Fibroblast of the aortic adventitia (primary cell): ENCODE measurements around the gene KLHDC7A. TPM values are rescaled to one million over a fixed set of nuclear protein-coding genes. Genes with fewer than 3 reads are reported as not detected.
"Not testable (repeated sequence)": the region's sequence is repeated elsewhere in the genome, so short reads cannot be mapped to it uniquely, and the experiment has no call there.

Experiments used
- DNase-seq: peaks from one replicate; pipeline ENCODE4 v3.0.0-alpha.2; 2010; ENCODE audit warnings: low read depth
- H3K4me3 ChIP-seq: 2 replicates; pipeline ENCODE4 v1.5.1; 2011; ENCODE audit warnings: low read depth, mild to moderate bottlenecking, control low read depth, low read length, moderate library complexity
- total RNA-seq: library from RNA; depleted of rRNA; stranded (reverse); fragments of >200 nt; gene quantifications from 2 replicates; pipeline ENCODE4 v1.2.3, GENCODE V29; 2012; ENCODE audit warnings: low replicate concordance
- TF ChIP-seq, protein P1 (sequence below): IDR thresholded peaks from 2 replicates; pipeline ENCODE4 v1.5.1; 2011; ENCODE audit warnings: mild to moderate bottlenecking, low read length, control low read depth, inconsistent platforms; ENCODE audit not compliant: insufficient read depth

Gene KLHDC7A
- total RNA-seq, 1 donor, result not detected

DNA sequence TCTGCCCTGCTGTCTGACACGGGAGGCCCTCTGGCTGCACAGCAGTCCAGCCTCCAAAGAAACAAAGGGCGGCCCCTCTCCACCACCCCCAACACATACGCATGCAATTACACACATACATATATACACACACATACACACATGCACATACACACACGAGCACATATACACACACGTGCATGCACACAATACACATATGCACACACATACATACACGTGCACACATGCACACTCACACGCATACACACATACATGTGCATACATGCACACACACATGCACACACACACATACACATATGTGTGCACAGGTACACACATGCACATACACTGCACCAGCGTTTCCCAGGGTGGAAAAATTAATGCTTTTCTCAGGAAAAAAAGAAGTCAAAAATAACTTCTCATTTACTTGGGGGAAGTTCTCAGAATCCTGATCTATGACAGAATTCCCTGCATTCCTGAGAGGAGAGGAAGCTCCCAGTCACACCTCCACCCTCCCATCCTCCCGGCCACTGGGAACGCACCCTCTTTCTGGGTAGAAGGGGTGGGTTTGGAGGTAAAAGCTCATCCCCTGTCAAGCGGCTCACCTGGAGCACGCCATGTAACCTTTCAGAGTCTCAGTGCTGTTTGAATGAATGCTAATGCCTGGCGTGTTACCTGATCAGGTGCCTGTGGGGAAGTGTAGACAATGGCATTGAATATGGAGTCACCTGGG is 33.1 kb upstream of the KLHDC7A start:
- TF ChIP-seq, protein P1, sequence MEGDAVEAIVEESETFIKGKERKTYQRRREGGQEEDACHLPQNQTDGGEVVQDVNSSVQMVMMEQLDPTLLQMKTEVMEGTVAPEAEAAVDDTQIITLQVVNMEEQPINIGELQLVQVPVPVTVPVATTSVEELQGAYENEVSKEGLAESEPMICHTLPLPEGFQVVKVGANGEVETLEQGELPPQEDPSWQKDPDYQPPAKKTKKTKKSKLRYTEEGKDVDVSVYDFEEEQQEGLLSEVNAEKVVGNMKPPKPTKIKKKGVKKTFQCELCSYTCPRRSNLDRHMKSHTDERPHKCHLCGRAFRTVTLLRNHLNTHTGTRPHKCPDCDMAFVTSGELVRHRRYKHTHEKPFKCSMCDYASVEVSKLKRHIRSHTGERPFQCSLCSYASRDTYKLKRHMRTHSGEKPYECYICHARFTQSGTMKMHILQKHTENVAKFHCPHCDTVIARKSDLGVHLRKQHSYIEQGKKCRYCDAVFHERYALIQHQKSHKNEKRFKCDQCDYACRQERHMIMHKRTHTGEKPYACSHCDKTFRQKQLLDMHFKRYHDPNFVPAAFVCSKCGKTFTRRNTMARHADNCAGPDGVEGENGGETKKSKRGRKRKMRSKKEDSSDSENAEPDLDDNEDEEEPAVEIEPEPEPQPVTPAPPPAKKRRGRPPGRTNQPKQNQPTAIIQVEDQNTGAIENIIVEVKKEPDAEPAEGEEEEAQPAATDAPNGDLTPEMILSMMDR, result no peak
- no peak overlapping the region for H3K4me3 ChIP-seq
- DNase-seq, result no peak

GRCh38 chr1:18448889-18449288 is 31.8 kb upstream of the KLHDC7A start:
- TF ChIP-seq, protein P1, result no peak
- H3K4me3 ChIP-seq, result no peak overlapping the region
- no peak for DNase-seq

- no peak overlapping the region for H3K4me3 ChIP-seq
- DNase-seq, result no peak
- TF ChIP-seq, protein P1, result no peak
These were observed 28.2 kb upstream of the KLHDC7A start for GRCh38 chr1:18452550-18452949.

GRCh38 chr1:18458133-18459092 is 22.3 kb upstream of the KLHDC7A start:
- DNase-seq, result no peak
- H3K4me3 ChIP-seq, result no peak overlapping the region
- TF ChIP-seq, protein P1, result no peak

GRCh38 chr1:18461656-18462055 is 19.1 kb upstream of the KLHDC7A start:
- TF ChIP-seq, protein P1, result no peak
- H3K4me3 ChIP-seq, result no peak overlapping the region
- no peak for DNase-seq

DNA sequence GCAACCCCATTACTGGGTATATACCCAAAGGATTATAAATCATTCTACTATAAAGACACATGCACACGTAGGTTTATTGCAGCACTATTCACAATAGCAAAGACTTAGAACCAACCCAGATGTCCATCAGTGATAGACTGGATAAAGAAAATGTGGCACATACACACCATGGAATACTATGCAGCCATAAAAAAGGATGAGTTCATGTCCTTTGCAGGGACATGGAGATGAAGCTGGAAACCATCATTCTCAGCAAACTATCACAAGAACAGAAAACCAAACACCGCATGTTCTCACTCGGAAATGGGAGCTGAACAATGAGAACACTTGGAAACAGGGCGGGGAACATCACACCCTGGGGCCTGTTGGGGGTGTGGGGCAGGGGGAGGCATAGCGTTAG is 18.2 kb upstream of the KLHDC7A start:
- H3K4me3 ChIP-seq, DNase-seq: not testable (repeated sequence)

DNA sequence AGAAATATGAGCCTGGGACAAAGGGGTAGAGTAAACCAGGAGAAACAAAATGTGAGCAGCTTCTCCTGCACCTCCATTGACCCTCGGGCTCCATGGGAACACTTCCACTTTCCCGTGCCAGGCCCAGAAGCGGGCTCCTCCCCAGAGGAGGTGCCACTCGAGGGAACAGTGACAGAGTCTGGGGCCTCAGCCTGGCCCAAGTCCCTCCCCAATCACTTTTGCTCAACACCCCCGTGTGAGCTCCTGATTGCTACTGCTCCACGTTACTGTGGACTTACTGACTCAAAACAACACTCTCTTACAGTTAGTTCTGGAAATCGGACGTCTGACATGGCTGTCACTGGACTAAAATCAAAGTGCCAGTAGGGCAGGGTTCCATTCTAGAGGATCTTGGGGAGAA is 17.7 kb upstream of the KLHDC7A start:
- TF ChIP-seq, protein P1, result no peak
- DNase-seq, result no peak
- no peak overlapping the region for H3K4me3 ChIP-seq
